Measurements from ENCODE around the gene PLEKHM1.

The PLEKHM1 gene

DNA sequence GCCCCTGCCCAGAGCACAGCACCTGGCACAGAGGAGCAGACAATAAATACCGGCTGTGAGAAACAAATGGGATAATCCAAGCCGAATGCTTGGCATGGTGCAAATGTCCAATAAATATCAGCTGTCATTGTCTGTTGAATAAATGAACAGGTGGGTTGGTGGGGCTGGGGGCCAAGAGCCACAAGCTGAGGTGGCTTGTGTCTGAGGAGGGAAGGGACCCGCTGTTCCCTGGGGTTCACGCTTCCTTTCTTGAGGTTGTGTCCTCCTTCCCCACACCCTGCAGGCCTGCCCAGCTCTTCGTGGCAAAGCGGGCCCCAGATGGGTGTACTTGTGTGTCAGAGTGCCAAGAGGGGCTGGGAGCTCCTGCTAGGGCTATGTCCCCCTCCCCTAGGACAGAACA, 96.4 kb downstream of the PLEKHM1 start:
- Histone ChIP-seq H3K4me3 (ENCODE audit: low read depth, low read length) (no peak overlapping the region), H3K27ac (no peak overlapping the region), H3K27me3 (replicated peaks) (no peaks in the 10 kb centered on the region), H3K36me3 (replicated peaks) (no peaks in the 10 kb centered on the region)
- no peak for DNase-seq
- in situ Hi-C loops (cut with HindIII; ENCODE audit: low pct_ligation_motif_present, low sequenced_read_pairs) = loop anchor here (25.0 kb wide), 1 partner anchor 182 kb away; the partner anchor contains the start of gene FMNL1
- TF ChIP-seq, protein P1, sequence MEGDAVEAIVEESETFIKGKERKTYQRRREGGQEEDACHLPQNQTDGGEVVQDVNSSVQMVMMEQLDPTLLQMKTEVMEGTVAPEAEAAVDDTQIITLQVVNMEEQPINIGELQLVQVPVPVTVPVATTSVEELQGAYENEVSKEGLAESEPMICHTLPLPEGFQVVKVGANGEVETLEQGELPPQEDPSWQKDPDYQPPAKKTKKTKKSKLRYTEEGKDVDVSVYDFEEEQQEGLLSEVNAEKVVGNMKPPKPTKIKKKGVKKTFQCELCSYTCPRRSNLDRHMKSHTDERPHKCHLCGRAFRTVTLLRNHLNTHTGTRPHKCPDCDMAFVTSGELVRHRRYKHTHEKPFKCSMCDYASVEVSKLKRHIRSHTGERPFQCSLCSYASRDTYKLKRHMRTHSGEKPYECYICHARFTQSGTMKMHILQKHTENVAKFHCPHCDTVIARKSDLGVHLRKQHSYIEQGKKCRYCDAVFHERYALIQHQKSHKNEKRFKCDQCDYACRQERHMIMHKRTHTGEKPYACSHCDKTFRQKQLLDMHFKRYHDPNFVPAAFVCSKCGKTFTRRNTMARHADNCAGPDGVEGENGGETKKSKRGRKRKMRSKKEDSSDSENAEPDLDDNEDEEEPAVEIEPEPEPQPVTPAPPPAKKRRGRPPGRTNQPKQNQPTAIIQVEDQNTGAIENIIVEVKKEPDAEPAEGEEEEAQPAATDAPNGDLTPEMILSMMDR (IDR thresholded peaks at IDR 0.05; ENCODE audit: low read depth, low read length, missing control alignments) = no peak

DNA sequence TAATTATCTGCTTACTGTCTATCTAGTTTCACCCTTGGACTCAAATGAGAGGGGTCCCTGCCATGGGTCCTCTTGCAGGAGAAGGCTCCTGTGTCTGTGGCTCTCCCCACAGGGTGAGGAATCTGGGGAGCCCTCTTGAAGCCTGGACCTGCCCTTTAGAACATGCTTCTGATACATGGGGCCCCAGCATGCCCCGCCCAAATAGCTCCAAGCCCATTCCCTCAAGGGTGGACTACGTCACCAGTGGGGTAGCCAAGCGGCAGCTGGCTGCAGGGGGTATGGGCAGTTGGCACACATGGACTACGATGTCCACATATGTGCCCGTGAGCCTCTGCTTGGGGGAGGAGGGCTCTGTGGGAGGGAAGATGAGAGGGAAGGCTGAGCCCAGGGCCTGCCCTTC, 97.1 kb downstream of the PLEKHM1 start:
- Histone ChIP-seq H3K36me3 (replicated peaks) (no peaks in the 10 kb centered on the region), H3K27ac (no peak overlapping the region), H3K4me3 (ENCODE audit: low read depth, low read length) (no peak overlapping the region), H3K27me3 (replicated peaks) (no peaks in the 10 kb centered on the region)
- no peak for DNase-seq
- in situ Hi-C loops (cut with HindIII; ENCODE audit: low pct_ligation_motif_present, low sequenced_read_pairs) = loop anchor here (25.0 kb wide), 1 partner anchor 181 kb away; the partner anchor contains the start of gene FMNL1
- TF ChIP-seq, protein P1 (IDR thresholded peaks at IDR 0.05; ENCODE audit: low read depth, low read length, missing control alignments) = no peak

DNA sequence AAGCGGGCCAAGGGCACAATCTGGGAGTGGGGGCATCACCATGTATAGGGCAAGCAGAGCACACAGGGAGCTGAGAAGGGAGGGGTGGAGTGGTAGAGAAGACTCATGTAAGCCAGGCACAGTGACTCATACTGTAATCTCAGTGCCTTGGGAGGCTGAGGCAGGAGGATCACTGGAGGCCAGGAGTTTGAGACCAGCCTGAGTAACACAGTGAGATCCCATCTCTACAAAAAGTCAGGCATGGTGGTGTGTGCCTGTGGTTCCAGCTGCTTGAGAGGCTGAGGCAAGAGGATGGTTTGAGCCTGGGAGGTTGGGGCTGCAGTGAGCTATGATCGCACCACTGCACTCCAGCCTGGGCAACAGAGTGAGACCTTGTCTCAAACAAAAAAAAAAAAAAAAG, 98.6 kb downstream of the PLEKHM1 start:
- no peak for DNase-seq
- in situ Hi-C loops (cut with HindIII; ENCODE audit: low pct_ligation_motif_present, low sequenced_read_pairs) = loop anchor here (25.0 kb wide), 1 partner anchor 180 kb away; the partner anchor contains the start of gene FMNL1
- TF ChIP-seq, protein P1 (IDR thresholded peaks at IDR 0.05; ENCODE audit: low read depth, low read length, missing control alignments) = no peak
- Histone ChIP-seq H3K4me3 (ENCODE audit: low read depth, low read length) (no peak overlapping the region), H3K27ac (no peak overlapping the region), H3K36me3 (replicated peaks) (no peaks in the 10 kb centered on the region), H3K27me3 (replicated peaks) (no peaks in the 10 kb centered on the region)

DNA sequence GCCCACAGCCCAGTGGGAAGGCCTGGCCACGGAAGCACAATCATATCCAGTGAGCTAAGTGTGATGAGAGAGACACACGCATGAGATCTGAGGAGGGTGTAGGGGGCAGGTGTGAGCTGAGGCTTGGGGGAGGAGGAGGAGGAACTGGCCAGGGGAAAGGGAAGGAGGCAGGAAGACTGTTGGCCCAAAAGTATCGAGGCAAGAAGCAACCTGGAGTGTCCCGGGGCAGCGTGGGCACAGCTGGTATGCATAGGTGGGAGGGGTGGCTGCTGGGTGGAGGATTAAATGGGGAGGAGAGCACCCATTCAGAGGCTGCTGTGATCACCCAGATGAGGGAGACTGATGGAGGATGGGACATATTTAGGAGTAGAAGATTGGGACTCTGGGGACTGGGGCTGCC, 99.2 kb downstream of the PLEKHM1 start:
- Histone ChIP-seq H3K27me3 (replicated peaks) (no peaks in the 10 kb centered on the region), H3K4me3 (ENCODE audit: low read depth, low read length) (no peak overlapping the region), H3K36me3 (replicated peaks) (no peaks in the 10 kb centered on the region), H3K27ac (no peak overlapping the region)
- no peak for DNase-seq
- in situ Hi-C loops (cut with HindIII; ENCODE audit: low pct_ligation_motif_present, low sequenced_read_pairs) = loop anchor here (25.0 kb wide), 1 partner anchor 179 kb away; the partner anchor contains the start of gene FMNL1
- TF ChIP-seq, protein P1 (IDR thresholded peaks at IDR 0.05; ENCODE audit: low read depth, low read length, missing control alignments) = no peak

DNA sequence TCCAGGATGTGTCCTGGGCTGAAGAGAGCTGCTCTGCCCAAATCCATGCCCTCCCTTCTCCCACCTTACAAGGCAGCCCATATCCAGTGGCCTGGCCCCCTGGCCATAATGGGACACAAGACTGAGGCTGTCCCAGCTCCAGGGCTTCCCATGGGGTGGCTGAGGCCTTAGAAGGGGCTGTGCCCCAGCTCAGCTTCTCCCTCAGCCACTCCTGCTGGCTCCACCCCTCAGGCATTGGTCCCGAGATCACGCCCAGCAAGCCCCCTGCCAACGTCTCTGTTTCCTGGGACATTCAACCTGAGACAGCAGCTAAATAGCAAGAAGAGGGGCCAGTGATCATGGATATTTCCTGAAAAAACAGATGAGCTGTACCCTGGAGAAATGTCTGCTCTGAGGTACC, 101.2 kb downstream of the PLEKHM1 start:
- in situ Hi-C loops (cut with HindIII; ENCODE audit: low pct_ligation_motif_present, low sequenced_read_pairs) = loop anchor here (25.0 kb wide), 1 partner anchor 177 kb away; the partner anchor contains the start of gene FMNL1
- Histone ChIP-seq H3K36me3 (replicated peaks) (no peaks in the 10 kb centered on the region), H3K4me3 (ENCODE audit: low read depth, low read length) (no peak overlapping the region), H3K27ac (no peak overlapping the region), H3K27me3 (replicated peaks) (no peaks in the 10 kb centered on the region)
- DNase-seq = no peak
- TF ChIP-seq, protein P1 (IDR thresholded peaks at IDR 0.05; ENCODE audit: low read depth, low read length, missing control alignments) = no peak

All from brain microvascular endothelial cell (primary cell).